Lower lobe of right lung (tissue), 2 donors: ENCODE data around the gene FRMD1. TPM values are rescaled to one million over a fixed set of nuclear protein-coding genes. Genes with fewer than 3 reads are reported as not detected.

Experiments used
- ATAC-seq, 2 donors: fragments of 200-7000 bp; cut with Tn5 transposase; one replicate each; pipeline ENCODE4 v1.9.1; 2020 to 2022; ENCODE audit warnings: mild to moderate bottlenecking in 2 of 2, moderate library complexity in 2 of 2
- DNase-seq: peaks from one replicate; pipeline ENCODE4 v3.0.0-alpha.2; 2020
- H3K27ac ChIP-seq: fragments of 200-600 bp; one replicate; pipeline ENCODE4 v1.8.0; 2022
- H3K27me3 ChIP-seq: fragments of 200-600 bp; one replicate; pipeline ENCODE4 v1.8.0; 2022; ENCODE audit warnings: low read depth
- H3K36me3 ChIP-seq: fragments of 200-600 bp; one replicate; pipeline ENCODE4 v1.8.0; 2022; ENCODE audit warnings: mild to moderate bottlenecking
- H3K4me1 ChIP-seq: fragments of 200-600 bp; one replicate; pipeline ENCODE4 v1.8.0; 2022
- H3K4me3 ChIP-seq: fragments of 200-600 bp; one replicate; pipeline ENCODE4 v1.8.0; 2022; ENCODE audit warnings: mild to moderate bottlenecking
- H3K9me3 ChIP-seq: fragments of 200-600 bp; one replicate; pipeline ENCODE4 v1.8.0; 2022
- intact Hi-C: fragments of 100-400 bp; cut with DNase I; formaldehyde crosslinking; loops from one replicate; pipeline ENCODE4 v1.11.0; 2022
- total RNA-seq: library from RNA; stranded (reverse); fragmentation: NEBNext Ultra II Directional; extraction: Animal tissue kit (Norgen Biotek cat#: 25700); gene quantifications from one replicate; pipeline ENCODE4 v1.2.1, GENCODE V29; 2021
- TF ChIP-seq, protein P1 (sequence below): fragments of 200-600 bp; IDR thresholded peaks from one replicate; pipeline ENCODE4 v1.8.0; 2022; ENCODE audit warnings: antibody characterized with exemption, mild to moderate bottlenecking
- donor health status: DM: no; HTN: yes; CAD: no; lungs with severe emphysema.

Gene FRMD1
- total RNA-seq, 1 donor from 2014 or later: not detected

DNA sequence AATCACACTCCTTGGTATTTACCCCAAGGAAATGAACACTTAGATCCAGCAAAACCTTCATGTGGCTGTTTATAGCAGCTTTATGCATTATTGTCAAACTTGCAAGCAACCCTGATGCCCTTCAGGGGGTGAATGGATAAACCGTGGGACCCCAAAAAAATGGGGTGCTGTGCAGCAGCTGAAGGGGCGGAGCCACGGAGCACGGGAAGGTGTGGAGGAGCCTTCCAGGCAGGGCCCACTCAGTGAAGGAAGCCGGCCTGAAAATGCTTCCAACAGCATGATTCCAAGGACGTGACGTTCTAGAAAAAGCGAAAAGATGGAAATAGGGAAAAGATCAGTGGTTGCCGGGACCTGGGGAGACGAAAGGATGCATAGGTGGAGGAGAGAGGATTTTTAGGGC is 25.6 kb upstream of the FRMD1 start:
- DNase-seq: peak; percentile 20

DNA sequence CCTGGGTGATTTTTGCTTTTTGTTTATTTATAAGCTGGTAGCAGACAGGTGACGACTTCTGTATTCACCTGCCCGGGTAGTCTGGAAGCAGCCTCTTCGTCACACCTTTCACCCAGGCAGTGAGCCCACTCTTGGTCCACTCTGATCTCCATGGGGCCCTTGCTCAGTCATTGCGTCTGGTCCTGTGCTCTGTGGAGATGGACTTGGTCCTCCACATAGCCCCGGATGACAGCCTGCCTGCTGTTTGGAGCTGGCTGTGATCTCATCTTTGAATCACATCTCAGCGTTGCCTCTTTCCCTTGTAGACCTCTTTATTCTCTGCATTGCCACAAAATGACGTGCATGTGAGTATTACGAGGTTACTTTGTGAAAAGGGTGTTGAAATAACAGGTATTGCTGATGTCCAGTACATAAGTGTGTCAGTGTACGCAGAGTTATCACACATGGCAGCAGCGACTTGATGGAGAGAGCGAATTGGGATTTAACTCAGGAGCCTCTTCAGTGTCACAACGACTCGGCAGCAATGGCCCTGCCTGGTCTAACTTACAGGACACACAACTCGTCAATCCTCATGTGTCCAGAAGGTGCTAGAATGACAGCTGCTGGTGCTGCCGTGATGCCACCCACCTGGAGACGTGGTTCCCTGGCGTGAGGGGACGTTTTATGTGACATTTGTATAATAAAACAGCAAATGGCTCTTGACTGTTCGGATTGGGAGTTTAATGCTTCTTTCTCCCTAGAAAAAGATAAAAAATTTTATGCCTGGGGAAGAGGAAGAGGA is 24.2 kb upstream of the FRMD1 start:
- Histone ChIP-seq H3K36me3 (no peaks in the 10 kb centered on the region), H3K27ac (no peak overlapping the region), H3K4me1 (no peaks in the 10 kb centered on the region), H3K27me3 (peaks cover 42% of the 10 kb centered on the region), H3K4me3 (no peak overlapping the region), H3K9me3 (no peaks in the 10 kb centered on the region)
- DNase-seq (peak; percentile 11), ATAC-seq (no peak)
- intact Hi-C loops: no loop called here
- TF ChIP-seq, protein P1, sequence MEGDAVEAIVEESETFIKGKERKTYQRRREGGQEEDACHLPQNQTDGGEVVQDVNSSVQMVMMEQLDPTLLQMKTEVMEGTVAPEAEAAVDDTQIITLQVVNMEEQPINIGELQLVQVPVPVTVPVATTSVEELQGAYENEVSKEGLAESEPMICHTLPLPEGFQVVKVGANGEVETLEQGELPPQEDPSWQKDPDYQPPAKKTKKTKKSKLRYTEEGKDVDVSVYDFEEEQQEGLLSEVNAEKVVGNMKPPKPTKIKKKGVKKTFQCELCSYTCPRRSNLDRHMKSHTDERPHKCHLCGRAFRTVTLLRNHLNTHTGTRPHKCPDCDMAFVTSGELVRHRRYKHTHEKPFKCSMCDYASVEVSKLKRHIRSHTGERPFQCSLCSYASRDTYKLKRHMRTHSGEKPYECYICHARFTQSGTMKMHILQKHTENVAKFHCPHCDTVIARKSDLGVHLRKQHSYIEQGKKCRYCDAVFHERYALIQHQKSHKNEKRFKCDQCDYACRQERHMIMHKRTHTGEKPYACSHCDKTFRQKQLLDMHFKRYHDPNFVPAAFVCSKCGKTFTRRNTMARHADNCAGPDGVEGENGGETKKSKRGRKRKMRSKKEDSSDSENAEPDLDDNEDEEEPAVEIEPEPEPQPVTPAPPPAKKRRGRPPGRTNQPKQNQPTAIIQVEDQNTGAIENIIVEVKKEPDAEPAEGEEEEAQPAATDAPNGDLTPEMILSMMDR: no peak

More for the DNA sequence above, 25.6 kb upstream of the FRMD1 start:
- Histone ChIP-seq H3K36me3 (no peaks in the 10 kb centered on the region), H3K4me1 (no peaks in the 10 kb centered on the region), H3K9me3 (no peaks in the 10 kb centered on the region), H3K27me3 (peaks cover 36% of the 10 kb centered on the region), H3K27ac (no peak overlapping the region), H3K4me3 (no peak overlapping the region)
- no peak for ATAC-seq
- TF ChIP-seq, protein P1: no peak
- intact Hi-C loops: no loop called here

DNA sequence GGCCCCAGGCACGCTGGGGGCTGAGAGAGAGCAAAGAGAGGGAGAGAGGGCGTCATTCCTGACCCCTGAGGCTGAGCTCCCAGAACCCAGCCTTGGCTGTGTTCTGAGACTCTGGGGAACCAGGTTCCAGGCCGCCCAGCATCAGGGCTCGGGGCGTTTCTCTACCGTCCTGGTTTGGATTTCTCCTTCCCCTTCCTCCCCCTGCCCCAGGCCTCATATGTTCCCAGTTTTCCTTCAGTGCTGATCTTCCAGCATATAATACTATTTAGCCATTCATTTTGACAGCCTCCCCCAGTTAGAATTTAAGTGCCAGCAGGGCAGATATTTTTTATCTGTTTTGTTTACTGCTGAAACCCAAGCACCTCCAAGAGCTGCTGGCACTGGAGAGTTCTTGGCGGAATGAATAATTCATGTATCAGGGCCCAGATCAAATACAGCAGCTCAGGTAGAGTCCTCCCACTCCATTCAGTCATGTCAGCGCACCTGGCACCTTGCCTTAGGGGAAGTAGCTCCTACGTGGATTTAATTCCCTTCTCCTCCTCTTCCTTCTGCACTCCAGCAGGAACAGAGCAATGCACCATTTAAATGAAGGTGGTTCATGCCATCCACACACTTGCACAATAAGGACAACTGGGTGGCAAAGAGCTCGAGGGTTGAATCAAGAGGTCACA is 23.4 kb upstream of the FRMD1 start:
- TF ChIP-seq, protein P1: no peak
- DNase-seq (peak; percentile 35), ATAC-seq (no peak)
- peaks cover 49% of the 10 kb centered on the region for H3K27me3 ChIP-seq
- no peaks in the 10 kb centered on the region for H3K4me1 ChIP-seq
- intact Hi-C loops: no loop called here
- H3K9me3 ChIP-seq: no peaks in the 10 kb centered on the region
- H3K36me3 ChIP-seq: no peaks in the 10 kb centered on the region
- no peak overlapping the region for H3K27ac ChIP-seq
- H3K4me3 ChIP-seq: no peak overlapping the region

DNA sequence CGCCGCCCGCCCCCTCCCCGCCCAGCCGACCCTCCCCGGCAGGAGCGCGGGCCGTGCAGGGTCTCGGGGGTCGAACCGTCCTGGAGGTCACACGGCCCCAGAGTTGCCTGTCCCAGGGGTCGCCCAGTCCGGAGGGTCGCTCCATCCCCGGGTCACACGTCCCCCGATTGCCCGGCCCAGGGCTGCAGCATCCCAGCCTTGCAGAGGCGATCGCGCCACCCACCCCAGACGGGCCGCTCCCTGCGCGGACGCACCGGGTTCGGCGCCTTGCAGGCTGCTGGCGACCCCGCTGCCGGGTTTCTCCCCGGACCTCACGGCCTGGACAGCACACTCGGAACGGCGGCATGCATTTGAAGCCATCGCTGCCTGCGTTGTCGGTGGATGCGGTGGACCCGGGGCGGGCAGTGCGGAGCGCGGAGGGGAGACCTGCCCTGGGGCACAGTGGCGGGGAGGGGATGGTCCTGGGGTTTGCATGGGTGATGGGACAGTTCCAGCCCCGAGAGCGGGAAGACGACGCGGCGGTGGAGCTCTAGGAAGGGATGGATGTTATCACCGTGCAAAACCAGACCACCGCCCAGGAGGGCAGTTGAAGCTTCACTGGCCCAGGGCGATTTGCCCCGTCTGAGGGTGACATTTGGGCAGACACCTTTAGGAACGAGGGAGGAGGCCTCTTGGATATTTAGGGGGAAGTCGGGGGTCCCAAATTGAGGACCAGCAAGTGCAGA is 22.7 kb upstream of the FRMD1 start:
- Histone ChIP-seq H3K9me3 (no peaks in the 10 kb centered on the region), H3K27ac (no peak overlapping the region), H3K27me3 (peaks cover 49% of the 10 kb centered on the region), H3K36me3 (no peaks in the 10 kb centered on the region), H3K4me3 (no peak overlapping the region), H3K4me1 (no peaks in the 10 kb centered on the region)
- TF ChIP-seq, protein P1: no peak
- intact Hi-C loops: no loop called here
- DNase-seq (peak; percentile 45), ATAC-seq (peak; percentile 9 to 12)

DNA sequence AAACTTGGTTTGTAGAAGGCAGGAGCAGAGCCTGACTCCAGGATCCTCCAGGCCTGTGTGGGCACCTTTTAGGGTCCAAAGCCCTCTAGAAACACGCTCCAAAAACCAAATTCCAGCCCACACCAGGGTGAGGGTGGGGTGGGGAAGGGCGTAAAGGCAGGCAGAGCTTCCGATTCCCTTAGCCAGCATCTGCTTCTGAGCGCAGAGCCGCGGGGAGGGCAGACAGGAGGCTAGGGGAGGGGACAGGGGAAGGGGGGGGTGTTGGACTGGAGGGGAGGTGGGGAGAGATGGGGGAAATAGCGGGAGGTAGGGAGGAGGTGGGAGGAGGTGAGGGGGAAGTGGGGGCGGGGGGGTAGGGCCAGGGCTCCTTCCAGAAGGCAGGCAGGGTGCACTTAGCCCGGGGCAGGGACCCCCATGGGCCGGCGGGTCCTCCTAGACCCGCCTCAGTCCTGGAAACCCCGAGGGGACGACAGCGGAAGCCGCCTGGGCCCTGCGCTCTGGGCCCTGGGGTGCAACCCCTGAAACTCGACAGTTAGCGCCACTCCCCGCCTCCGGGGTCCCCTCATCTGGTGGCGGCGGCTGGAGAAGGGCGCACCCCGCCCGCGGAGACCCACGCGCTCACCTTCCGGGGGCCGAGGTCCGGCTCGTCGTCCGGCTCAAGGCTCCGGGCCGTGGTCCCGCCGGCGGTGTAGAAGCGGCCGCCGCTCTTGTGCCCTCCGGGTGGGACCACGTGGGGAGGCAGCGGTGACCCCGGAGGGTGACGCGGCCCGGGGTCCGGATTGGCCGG is 22.0 kb upstream of the FRMD1 start:
- H3K36me3 ChIP-seq: no peaks in the 10 kb centered on the region
- intact Hi-C loops: no loop called here
- no peaks in the 10 kb centered on the region for H3K4me1 ChIP-seq
- peaks cover 49% of the 10 kb centered on the region for H3K27me3 ChIP-seq
- H3K27ac ChIP-seq: no peak overlapping the region
- no peaks in the 10 kb centered on the region for H3K9me3 ChIP-seq
- no peak overlapping the region for H3K4me3 ChIP-seq
- ATAC-seq (peak in 1 of 2 donors; percentile 3), DNase-seq (peak; percentile 34)
- TF ChIP-seq, protein P1: no peak
